ENCODE data around the gene EEF1AKMT1. TPM values are rescaled to one million over a fixed set of nuclear protein-coding genes. Genes with fewer than 3 reads are reported as not detected.

Gene EEF1AKMT1
- total RNA-seq, 4 donors from 2014 or later: 13.1 to 18.7 (median 14.8) TPM

GRCh38 chr13:20789665-20790064 lies 15.9 kb upstream of the EEF1AKMT1 start:
- H3K4me3 ChIP-seq: no peak overlapping the region
- H3K4me1 ChIP-seq: peaks cover 0 to 11% (median 0%) of the 10 kb centered on the region in 4 donors
- peaks cover 9 to 63% (median 41%) of the 10 kb centered on the region in 4 donors for H3K36me3 ChIP-seq
- intact Hi-C loops (cut with DNase I): no loop called here
- 96% methylated on average over 7 of the region's 7 CpGs for WGBS
- no peak for DNase-seq (ENCODE audit: extremely low spot score)
- no peaks in the 10 kb centered on the region for H3K9me3 ChIP-seq
- H3K27me3 ChIP-seq: no peaks in the 10 kb centered on the region
- no peak overlapping the region for H3K27ac ChIP-seq (replicated peaks in 1 of 4)
- TF ChIP-seq EP300 (IDR thresholded peaks at IDR 0.05) (no peak), POLR2A (IDR thresholded peaks at IDR 0.05; ENCODE audit: low read depth) (no peak), POLR2AphosphoS5 (IDR thresholded peaks at IDR 0.05) (no peak), CTCF (IDR thresholded peaks at IDR 0.05) (no peak)

- Histone ChIP-seq H3K27ac (replicated peaks in 1 of 4) (no peak overlapping the region), H3K36me3 (peaks cover 9 to 62% (median 44%) of the 10 kb centered on the region in 4 donors), H3K4me1 (peaks cover 0 to 11% (median 0%) of the 10 kb centered on the region in 4 donors), H3K27me3 (no peaks in the 10 kb centered on the region), H3K9me3 (no peaks in the 10 kb centered on the region), H3K4me3 (no peak overlapping the region)
- no peak for TF ChIP-seq EP300 (IDR thresholded peaks at IDR 0.05)
- TF ChIP-seq POLR2A (IDR thresholded peaks at IDR 0.05; ENCODE audit: low read depth): no peak
- no peak for TF ChIP-seq POLR2AphosphoS5 (IDR thresholded peaks at IDR 0.05)
- no peak for TF ChIP-seq CTCF (IDR thresholded peaks at IDR 0.05)
- no peak for DNase-seq (ENCODE audit: extremely low spot score)
- intact Hi-C loops (cut with DNase I): no loop called here
- WGBS: 100% methylated on average over 1 of the region's 1 CpG
Measured at GRCh38 chr13:20788312-20788711, 14.6 kb upstream of the EEF1AKMT1 start.

GRCh38 chr13:20787180-20787579 lies 13.4 kb upstream of the EEF1AKMT1 start:
- WGBS: 84% methylated on average over 5 of the region's 5 CpGs
- Histone ChIP-seq H3K4me1 (peaks cover 0 to 11% (median 0%) of the 10 kb centered on the region in 4 donors), H3K4me3 (no peak overlapping the region), H3K9me3 (no peaks in the 10 kb centered on the region), H3K27me3 (no peaks in the 10 kb centered on the region), H3K27ac (replicated peaks in 1 of 4) (no peak overlapping the region), H3K36me3 (peaks cover 9 to 66% (median 49%) of the 10 kb centered on the region in 4 donors)
- no peak for DNase-seq (ENCODE audit: extremely low spot score)
- TF ChIP-seq POLR2A (IDR thresholded peaks at IDR 0.05; ENCODE audit: low read depth) (no peak), POLR2AphosphoS5 (IDR thresholded peaks at IDR 0.05) (no peak), EP300 (IDR thresholded peaks at IDR 0.05) (no peak), CTCF (IDR thresholded peaks at IDR 0.05) (no peak)
- intact Hi-C loops (cut with DNase I): no loop called here

GRCh38 chr13:20782116-20782708 lies 8.5 kb upstream of the EEF1AKMT1 start:
- Histone ChIP-seq H3K36me3 (peaks cover 6 to 61% (median 38%) of the 10 kb centered on the region in 4 donors), H3K27me3 (no peaks in the 10 kb centered on the region), H3K4me3 (no peak overlapping the region), H3K9me3 (no peaks in the 10 kb centered on the region), H3K4me1 (peaks cover 0 to 4% (median 0%) of the 10 kb centered on the region in 4 donors), H3K27ac (replicated peaks in 1 of 4) (no peak overlapping the region)
- 93% methylated on average over 3 of the region's 3 CpGs for WGBS
- intact Hi-C loops (cut with DNase I): no loop called here
- DNase-seq (ENCODE audit: extremely low spot score): no peak
- TF ChIP-seq POLR2A (IDR thresholded peaks at IDR 0.05; ENCODE audit: low read depth): no peak
- no peak for TF ChIP-seq POLR2AphosphoS5 (IDR thresholded peaks at IDR 0.05)
- no peak for TF ChIP-seq CTCF (IDR thresholded peaks at IDR 0.05)
- no peak for TF ChIP-seq EP300 (IDR thresholded peaks at IDR 0.05)

- H3K27me3 ChIP-seq: no peaks in the 10 kb centered on the region
- H3K9me3 ChIP-seq: no peaks in the 10 kb centered on the region
- intact Hi-C loops (cut with DNase I): no loop called here
- no peak overlapping the region for H3K4me3 ChIP-seq
- TF ChIP-seq POLR2AphosphoS5 (IDR thresholded peaks at IDR 0.05): no peak
- no peak for TF ChIP-seq POLR2A (IDR thresholded peaks at IDR 0.05; ENCODE audit: low read depth)
- TF ChIP-seq CTCF (IDR thresholded peaks at IDR 0.05): no peak
- no peak for TF ChIP-seq EP300 (IDR thresholded peaks at IDR 0.05)
- H3K4me1 ChIP-seq: no peaks in the 10 kb centered on the region
- 83% methylated on average over 1 of the region's 1 CpG for WGBS
- H3K36me3 ChIP-seq: peaks cover 0 to 48% (median 26%) of the 10 kb centered on the region in 4 donors
- H3K27ac ChIP-seq (replicated peaks in 1 of 4): no peak overlapping the region
- no peak for DNase-seq (ENCODE audit: extremely low spot score)
Measured at GRCh38 chr13:20780317-20780716, 6.6 kb upstream of the EEF1AKMT1 start.
